GM18909 (cell line): ENCODE data around the gene SKIDA1.

Experiments used
- ATAC-seq: cut with Tn5 transposase; IDR thresholded peaks from one replicate; pipeline ENCODE4 v1.9.1; 2021; ENCODE audit warnings: mild to moderate bottlenecking; ENCODE audit not compliant: unreplicated experiment, poor library complexity

SKIDA1 gene

DNA sequence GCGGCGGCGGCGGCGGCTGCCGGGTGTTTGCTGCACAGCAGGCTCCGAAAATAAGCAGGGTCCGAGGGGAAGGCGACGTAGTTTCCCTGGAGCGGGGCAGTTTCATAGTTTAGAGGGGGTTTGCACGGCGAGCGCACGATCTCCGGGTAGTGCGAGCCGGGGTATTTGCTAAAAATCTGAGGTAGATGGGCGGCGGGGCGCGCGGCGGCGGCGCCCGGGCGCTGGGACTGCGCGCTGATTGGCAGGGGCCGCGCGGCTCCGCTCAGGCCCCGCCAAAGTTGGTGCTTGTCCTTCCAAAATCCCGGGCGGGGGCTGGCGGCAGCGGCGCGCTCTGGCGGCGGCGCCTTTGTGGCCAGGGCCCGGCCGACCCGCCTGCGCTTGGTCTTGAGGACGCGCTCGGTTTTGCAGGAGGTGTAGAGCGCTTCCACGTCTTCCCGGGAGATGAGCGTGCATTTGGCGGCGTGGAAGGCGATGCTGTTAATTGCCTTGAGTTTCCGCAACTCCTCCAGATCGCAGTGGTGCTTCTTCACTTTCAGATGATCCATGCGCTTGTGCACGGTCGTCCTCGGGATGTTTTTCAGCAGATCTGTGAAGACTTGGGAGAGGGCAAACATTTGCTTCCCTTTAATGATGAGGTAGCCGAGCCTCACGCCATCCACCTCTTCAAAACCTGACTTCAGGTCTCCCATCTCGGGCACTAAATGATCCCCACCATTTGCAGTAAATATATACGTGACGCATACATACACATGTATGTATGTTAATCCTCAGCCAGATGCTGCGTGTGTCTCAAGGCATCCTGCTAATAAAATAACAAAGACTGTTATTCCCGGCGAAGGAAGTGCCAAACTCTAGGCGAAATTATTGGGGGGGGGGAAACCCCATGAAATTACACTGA lies 8.1 kb downstream of the SKIDA1 start:
- peak; percentile 65 for ATAC-seq

GRCh38 chr10:21516242-21517131 lies 9.0 kb downstream of the SKIDA1 start:
- peak; percentile 71 for ATAC-seq

- ATAC-seq: no peak
These were observed 9.9 kb downstream of the SKIDA1 start for GRCh38 chr10:21515361-21516241.

DNA sequence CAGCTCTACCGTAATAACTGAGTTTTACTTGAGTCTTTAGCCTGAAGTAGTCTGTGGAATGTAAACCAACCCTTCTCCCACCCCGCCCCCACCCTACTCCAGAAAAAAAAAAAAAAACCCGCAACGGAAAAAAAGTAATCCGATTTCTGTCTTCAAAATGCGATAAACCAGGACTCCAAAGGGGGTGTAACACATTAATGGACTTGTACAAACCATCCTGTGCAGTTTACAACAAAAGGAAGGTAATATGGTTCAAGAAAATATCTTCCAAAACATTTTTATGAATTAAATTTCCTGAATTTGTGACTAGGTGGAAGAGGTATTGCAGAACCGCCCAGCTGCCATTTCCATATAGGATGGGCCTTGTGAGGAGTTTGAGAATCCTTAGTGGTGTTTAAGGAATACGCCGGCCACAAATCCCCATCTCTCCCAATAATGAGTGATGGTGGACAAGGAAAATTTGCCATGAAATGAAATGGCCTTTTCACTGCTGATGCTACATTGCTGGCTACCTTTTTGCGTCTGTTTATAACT lies 10.6 kb downstream of the SKIDA1 start:
- ATAC-seq: no peak

- ATAC-seq: no peak
These were observed 11.2 kb downstream of the SKIDA1 start for GRCh38 chr10:21514129-21514817.

- ATAC-seq: no peak
These were observed 12.1 kb downstream of the SKIDA1 start for GRCh38 chr10:21513405-21513788.

- no peak for ATAC-seq
These were observed 12.7 kb downstream of the SKIDA1 start for GRCh38 chr10:21512573-21513404.

DNA sequence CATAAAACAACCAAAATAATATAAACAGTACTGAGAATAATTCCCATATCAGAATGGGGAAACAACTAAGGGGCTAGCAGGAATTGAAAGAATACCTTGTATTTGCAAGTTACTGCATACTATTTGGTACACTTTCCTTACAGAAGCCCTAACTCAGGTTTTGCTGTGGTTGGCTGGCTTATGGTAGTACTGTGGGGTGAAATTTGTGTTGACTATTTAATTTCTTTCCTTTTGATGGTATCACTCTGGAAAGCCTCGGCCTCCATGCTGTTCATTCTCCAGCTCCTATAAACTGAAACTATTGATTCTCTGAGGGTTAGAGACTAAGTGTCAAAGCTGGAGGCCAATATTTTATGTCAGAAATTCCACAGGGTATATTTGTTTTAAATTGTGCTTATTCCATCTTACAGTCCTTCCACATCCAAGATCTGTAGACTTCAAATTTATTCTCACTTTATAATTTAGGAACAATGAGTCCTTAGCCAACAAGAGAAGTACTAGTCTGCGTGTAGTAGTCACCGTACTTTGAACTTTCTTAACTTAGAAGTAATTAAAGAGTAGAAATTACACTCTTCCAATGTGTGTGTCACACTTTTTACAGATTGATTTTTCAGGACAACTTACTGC lies 13.4 kb downstream of the SKIDA1 start:
- ATAC-seq: no peak

GRCh38 chr10:21511095-21511570 lies 14.3 kb downstream of the SKIDA1 start:
- ATAC-seq: no peak

DNA sequence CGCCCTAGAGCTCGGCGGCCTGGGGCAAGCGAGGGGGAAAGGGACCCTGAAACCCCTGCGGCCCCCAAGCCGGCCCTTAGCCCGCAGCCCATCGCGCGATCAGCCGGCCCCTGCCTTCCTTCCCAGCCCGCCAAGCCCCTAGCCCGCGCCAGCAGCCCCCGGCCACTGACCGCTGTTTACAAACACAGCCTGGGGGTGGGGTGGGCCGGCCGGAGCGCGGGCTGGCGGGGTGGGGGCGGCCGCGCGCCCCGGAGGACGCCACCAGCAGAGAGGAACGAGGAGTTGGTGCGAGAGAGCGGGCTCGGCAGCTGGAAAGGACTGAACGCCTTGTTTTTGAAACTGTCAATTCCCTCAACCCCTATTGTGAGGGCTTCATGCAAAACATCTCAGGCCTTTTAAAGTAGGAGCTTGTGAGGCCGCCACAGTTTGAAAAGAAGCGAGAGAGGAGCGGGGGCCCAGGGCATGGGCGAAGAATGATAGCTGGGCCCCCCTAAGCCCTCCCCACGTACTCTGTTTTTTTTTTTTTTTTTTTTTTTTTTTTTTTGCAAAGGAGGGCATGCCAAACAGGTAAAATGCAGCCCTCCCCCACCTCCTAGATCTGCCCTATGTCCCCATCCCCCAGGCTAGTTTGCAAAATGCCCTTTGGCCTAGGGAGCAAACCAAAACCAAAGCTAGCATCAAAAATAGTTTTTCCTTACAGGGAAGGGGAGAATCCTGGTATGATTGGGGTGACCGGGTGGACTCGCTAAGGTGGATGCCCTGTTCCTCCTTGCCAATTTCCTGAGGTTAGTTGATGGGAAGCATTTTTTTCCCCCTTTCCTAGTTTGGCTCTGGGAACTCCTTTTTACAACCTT lies 15.0 kb downstream of the SKIDA1 start:
- ATAC-seq: no peak

DNA sequence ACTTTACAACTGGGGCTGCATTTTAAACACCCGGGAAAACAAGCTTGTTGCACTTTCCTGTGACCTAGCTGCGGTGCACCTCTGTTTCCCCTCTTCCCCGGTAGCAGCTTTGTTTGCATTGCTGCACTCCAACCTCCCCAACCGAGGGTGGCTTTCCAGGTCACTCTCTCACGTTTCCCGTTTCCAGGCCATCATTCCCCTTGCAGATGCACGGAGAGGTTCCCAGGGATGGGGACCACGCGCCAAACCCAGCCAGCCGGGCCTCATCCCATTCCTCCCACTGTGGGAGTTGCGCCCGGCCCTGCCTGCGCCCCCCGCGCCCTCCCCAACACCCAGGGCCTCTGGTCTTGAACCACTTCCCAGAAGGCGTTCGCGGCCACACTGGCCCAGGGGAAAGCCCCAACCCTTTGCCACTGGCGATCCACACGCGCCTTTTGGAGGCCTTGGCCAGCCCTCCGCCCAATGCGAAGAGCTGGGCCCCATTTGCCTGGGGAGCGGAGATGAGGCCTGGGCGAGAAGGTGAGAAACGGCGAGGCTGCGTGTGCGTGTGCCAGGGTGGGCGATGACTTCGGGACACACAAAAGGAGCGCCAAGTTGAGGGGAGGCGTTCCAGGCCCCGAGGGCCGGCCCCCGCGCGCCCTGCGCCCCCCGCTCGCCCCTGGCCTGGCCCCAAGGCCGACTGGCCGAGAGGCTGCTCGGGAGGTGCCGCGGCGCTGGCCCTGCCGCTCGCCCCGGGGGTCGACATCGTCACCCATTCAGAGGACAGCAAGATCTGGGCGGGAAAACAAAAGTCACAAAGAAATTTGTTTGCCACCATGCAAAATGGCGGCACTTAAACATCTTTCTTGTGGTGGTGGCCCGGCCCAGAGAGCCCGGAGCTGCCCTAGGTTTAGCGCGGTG lies 15.9 kb downstream of the SKIDA1 start:
- ATAC-seq: no peak

DNA sequence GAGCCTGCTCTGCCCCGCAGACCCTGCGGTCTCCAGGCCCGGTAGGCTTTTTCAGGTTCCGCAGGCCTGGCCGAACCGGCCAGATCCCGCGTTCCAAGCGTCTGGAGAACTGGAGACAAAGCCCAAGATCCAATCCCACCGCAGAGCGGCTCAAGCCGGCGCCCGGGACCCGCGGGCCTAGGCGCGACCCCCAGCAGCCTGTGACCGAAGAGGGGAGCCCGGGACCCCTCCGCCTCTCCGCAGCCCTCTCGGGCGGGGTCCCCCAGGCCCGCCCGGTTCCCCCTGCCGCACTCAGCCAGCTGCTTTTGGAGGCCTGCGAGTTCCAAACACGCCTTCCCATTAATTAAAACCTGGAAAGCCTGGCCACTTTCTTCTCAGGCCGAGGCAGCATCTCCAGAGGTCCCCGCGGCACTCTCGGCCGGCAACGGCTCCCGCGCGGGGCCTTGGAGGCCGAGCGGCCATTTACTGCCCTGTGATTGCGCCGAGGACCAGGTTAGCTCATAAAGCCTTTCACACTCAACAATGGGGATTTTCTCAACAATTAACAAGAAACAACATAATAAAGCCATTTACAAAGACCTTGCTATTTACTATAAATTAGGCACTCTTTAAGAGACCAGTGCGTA lies 16.7 kb downstream of the SKIDA1 start:
- no peak for ATAC-seq

- ATAC-seq: no peak
These were observed 18.3 kb downstream of the SKIDA1 start for GRCh38 chr10:21507150-21507549.

DNA sequence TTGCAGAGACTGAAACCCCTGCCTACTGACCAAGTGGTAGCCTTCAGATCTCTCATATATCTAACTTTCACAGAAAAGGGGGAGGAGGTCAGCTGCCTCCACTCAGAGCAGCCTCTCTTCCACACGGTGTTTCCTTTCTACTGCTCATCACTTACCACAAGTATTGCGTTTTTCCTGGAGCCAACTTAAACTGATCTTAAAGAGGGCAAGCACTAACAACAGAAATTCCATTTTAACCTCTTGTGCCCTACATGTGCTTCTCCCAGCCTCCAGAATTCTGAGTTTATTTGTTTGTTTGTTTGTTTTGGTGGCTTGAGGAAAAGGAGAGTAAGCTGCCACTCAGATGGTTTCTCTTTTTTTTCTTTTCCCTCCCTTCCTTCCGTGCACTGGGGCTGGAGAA lies 19.1 kb downstream of the SKIDA1 start:
- ATAC-seq: no peak

- ATAC-seq: no peak
These were observed 19.7 kb downstream of the SKIDA1 start for GRCh38 chr10:21505711-21506278.
